LNCAP (cell line): ENCODE measurements around the gene GPS2.

Experiments used
- TF ChIP-seq, protein P1 (sequence below): fragments of 450-650 bp; IDR thresholded peaks from 2 replicates; pipeline ENCODE4 v1.5.1; 2017; ENCODE audit warnings: mild to moderate bottlenecking

The GPS2 gene

GRCh38 chr17:7304179-7304578, 11.0 kb downstream of the GPS2 start:
- TF ChIP-seq, protein P1, sequence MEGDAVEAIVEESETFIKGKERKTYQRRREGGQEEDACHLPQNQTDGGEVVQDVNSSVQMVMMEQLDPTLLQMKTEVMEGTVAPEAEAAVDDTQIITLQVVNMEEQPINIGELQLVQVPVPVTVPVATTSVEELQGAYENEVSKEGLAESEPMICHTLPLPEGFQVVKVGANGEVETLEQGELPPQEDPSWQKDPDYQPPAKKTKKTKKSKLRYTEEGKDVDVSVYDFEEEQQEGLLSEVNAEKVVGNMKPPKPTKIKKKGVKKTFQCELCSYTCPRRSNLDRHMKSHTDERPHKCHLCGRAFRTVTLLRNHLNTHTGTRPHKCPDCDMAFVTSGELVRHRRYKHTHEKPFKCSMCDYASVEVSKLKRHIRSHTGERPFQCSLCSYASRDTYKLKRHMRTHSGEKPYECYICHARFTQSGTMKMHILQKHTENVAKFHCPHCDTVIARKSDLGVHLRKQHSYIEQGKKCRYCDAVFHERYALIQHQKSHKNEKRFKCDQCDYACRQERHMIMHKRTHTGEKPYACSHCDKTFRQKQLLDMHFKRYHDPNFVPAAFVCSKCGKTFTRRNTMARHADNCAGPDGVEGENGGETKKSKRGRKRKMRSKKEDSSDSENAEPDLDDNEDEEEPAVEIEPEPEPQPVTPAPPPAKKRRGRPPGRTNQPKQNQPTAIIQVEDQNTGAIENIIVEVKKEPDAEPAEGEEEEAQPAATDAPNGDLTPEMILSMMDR, result no peak

DNA sequence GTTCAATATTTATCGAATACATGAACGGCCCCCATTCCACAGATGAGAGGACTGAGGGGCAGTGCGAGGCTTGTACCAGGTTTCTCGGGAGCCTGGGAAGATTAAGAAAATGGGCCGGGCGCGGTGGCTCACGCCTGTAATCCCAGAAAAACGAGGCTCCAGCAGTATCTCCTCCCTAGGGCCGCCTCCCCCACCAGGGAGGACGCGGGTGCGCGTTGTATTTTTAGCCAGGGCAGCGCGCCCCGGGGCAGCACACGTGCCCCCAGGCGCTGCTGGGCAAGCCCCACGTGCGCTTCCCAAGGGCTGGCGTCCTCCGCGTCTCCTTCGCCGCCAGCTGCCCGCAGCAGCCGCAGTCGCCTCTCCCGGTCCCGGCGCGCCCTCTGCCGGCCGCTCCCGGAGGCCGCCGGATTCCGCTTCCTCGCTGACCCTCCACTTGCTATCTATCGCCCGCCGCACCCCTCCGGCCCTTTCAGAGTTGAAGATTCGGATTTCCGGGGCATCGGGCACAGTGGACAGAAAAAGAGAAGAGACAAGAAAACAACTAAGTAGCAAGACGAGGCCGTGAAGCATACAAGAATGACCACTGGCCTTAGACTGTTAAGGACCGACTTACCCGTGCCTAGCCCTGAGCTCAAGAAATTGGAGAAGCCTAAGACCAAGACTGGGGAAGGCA, 18.8 kb downstream of the GPS2 start:
- TF ChIP-seq, protein P1, result peak; percentile 74

DNA sequence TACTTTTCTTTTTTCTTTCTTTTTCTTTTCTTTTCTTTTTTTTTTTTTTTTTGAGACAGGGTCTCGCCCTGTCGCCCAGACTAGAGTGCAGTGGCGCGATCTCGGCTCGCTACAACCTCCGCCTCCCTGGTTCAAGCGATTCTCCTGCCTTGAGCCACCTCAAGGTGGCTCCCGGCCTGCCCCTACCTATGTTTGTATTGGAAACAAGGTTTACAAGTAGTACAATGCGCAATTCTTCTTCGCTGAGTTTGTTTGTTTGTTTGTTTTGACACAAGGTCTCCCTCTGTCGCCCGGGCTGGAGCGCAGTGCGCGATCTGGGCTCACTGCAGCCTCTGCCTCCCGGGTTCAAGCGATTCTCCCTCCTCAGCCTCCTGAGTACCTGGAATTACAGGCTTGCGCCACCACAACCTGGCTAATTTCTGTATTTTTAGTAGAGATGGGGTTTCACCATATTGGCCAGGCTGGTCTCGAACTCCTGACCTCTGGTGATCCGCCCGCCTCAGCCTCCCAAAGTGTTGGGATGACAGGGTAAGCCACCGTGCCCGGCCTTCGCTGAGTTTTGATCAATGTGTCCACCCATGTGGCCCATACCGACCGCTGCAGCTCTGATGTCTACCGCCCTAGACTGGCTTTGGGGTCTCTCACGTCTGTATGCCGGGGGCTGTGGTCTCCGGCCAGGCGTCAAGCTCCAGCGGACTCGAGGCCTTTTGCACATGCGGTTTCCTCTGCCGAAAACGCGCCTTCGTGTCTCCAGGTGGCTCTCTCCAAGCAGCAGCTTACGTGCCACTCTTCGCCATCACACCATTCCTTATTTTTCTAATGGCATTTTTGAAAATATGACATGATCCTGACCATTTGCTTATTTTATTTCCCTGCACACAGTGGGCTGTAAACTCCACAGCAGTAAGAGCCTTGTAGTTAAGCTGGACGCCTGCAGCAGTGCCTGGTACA, 19.7 kb downstream of the GPS2 start:
- TF ChIP-seq, protein P1, result no peak

GRCh38 chr17:7294614-7295153, 20.5 kb downstream of the GPS2 start, which contains the start of gene YBX2:
TSS of gene YBX2 (minus strand) at chr17:7294639. CDS start at chr17:7294500, 139 bp downstream.
- TF ChIP-seq, protein P1, result no peak

- TF ChIP-seq, protein P1, result no peak
Measured at GRCh38 chr17:7293816-7294613, 21.1 kb downstream of the GPS2 start.

GRCh38 chr17:7293159-7293558, 22.0 kb downstream of the GPS2 start:
- TF ChIP-seq, protein P1, result no peak

GRCh38 chr17:7292729-7293128, 22.4 kb downstream of the GPS2 start:
- TF ChIP-seq, protein P1, result no peak
